Ammon's horn (tissue), 1 donor: ENCODE results near the gene FASTKD1.
"Not testable (repeated sequence)": the region's sequence is repeated elsewhere in the genome, so short reads cannot be mapped to it uniquely, and the experiment has no call there.

Source experiments
- DNase-seq: peaks from one replicate; pipeline ENCODE4 v3.0.0-alpha.2; 2016; ENCODE audit warnings: low spot score

FASTKD1 gene

DNA sequence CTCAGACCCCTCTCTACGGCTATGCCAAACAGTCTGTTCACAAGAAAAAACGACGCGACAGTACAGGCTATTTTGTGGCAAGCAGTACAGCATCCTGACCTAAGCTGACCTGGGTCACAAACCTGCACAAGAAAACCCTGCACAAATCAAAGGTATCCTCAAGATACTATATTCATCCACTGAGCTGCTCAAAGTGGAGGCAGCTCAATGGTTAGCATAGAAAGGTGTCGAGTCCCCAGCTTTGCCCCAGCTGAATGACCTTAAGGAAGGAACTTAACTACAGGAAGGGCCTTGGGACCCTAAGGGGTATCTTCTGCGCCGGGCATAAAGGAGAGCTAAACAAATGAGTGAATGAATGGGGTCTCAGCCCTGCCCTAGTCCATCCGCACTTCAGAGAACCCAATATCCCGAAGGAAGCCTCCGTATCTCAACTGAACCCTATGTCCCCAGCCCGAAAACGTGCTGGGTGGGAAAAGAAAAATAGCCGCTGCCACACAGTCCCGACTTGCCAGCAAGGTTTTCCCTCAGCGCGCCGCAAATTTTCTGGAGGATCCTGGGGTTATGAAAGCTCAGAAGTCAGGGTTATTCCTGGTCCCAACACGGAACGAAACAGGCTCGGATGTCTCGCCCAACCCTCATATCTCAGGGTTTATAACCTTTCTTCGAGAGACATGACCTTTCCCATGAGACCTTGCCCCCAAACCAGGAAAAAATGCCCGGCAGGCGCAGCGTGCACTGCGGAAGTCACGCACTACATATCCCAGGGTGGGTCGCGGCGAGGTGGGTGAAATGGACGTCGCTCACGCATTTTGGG is at the start of gene FASTKD1:
Gene FASTKD1 (minus strand): TSS at position 706 of the 814 bp plus-strand sequence. CDS start 1,836 bp downstream, outside the sequence.
- DNase-seq = peak; percentile 97

DNA sequence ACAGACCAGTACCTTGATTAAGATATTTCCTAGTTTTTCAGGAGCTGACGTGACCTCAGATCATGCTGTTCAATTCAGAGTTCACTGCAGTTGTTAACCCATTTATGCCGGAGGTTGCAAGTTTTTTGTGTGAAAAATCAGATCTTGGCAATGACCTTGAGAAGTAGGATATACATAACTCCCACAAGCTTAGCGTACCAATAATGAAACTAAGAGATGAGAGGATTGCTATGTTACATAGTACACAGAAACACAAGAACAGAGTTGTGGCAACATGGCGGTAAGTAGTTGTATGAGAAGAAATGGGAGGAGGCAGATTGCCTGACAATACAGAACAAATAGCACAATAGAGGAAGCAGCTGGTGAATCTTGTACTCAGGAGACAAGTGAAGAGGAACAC is 49.6 kb upstream of the FASTKD1 start:
- no peak for DNase-seq

DNA sequence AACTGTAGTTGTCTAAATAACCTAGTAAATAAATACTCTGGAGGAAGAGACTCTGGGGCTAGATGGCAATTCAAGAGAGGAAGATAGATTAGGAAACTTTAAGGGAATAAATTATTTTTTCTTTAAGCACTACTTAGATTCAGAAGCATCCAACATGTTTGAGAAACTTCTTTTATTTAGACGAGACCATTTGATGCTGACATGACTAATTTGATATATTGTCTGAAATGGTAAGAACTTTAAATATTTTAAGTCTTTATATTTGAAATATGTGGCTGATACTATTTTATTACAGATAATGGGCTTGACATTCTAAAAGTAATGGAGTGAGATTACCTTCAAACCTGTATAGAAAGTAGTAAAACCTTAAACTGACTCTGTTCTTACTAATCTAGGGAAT is 46.8 kb upstream of the FASTKD1 start:
- no peak for DNase-seq

GRCh38 chr2:169619946-169620345 is 46.3 kb upstream of the FASTKD1 start:
- no peak for DNase-seq

GRCh38 chr2:169615982-169616381 is 42.3 kb upstream of the FASTKD1 start:
- DNase-seq = not testable (repeated sequence)

GRCh38 chr2:169613876-169614275 is 40.2 kb upstream of the FASTKD1 start:
- no peak for DNase-seq

GRCh38 chr2:169609264-169609663 is 35.6 kb upstream of the FASTKD1 start:
- no peak for DNase-seq

DNA sequence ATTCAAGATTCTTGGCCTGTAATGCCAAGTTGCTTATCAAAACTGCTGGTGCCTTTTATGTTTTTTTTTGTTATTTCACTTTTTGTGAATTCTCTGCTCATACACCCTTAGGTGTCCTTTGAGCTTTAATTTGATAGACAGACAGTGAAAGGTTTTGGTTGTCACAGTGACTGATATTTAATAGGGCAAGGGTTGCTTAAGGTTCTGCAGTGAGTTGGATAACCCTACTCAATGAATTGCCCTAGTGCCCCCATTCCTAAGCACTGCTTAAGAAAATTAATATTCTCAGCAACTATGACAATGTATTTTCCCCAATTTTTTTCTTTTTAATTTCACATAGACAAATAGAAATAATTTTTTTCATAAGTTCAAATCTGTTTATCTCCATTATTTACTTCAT is 25.9 kb upstream of the FASTKD1 start:
- no peak for DNase-seq

GRCh38 chr2:169598982-169599381 is 25.3 kb upstream of the FASTKD1 start:
- DNase-seq = no peak

DNA sequence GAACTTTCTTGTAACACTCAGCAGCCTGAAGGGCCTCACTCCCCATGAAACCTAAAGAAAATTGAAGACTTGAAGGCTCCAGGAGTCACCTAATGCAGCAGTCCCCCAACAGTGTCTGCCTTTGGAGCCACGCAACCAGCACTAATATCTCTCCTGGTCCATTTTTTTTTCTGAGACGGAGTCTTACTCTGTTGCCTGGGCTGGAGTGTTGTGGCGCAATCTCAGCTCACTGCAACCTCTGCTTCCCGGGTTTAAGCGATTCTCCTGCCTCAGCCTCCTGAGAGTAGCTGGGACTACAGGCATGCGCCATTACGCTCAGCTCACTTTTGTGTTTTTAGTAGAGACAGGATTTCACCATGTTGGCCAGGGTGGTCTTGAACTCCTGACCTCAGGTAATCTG is 22.9 kb upstream of the FASTKD1 start:
- DNase-seq = not testable (repeated sequence)

- no peak for DNase-seq
These were observed 17.1 kb upstream of the FASTKD1 start for GRCh38 chr2:169590804-169591203.

DNA sequence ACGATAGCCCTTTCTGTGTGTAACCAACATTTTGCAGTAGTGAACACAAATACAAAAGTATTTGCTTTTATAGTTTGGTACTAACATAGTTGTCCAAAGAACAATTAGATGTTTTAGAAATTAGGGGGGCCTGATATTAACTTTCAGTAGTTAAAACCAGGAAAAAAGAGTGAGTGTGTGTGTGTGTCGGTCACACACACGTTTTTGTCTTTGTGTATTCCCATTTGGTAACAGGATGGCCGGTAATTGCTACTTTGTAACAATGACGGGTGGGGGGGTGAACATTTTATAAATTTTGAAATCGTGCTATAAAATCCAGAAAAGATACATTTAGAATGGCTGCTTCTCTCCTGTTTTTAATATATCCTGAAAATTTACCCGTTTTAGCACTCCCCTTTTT is 12.0 kb upstream of the FASTKD1 start:
- no peak for DNase-seq

- peak; percentile 97 for DNase-seq
These were observed 10.6 kb upstream of the FASTKD1 start, which contains the start of gene PPIG for GRCh38 chr2:169584005-169584877. PPIG (plus strand) TSS chr2:169584351; CDS start chr2:169604042, 19,691 bp downstream.

GRCh38 chr2:169583518-169583917 is 9.9 kb upstream of the FASTKD1 start:
- no peak for DNase-seq

- not testable (repeated sequence) for DNase-seq
These were observed 9.0 kb upstream of the FASTKD1 start for GRCh38 chr2:169582552-169583266.

DNA sequence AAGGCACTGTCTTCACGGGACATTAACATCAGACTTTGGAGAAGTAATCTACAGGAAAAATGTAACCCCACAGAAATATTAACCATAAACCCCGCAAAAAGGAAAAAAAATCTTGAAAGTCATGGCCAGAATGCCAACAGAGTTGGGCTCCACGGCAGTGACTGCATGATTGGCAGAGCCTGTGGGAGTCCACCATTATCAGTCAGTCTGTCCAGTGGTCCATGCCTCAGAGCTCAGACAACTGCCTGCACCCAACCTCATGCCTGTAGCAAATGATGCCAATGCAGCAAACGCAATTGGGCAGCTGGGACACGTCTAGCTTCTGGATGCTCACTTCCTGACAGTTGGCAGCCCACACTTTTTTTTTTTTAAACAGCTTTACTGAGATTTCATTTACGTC is 5.4 kb upstream of the FASTKD1 start:
- no peak for DNase-seq

DNA sequence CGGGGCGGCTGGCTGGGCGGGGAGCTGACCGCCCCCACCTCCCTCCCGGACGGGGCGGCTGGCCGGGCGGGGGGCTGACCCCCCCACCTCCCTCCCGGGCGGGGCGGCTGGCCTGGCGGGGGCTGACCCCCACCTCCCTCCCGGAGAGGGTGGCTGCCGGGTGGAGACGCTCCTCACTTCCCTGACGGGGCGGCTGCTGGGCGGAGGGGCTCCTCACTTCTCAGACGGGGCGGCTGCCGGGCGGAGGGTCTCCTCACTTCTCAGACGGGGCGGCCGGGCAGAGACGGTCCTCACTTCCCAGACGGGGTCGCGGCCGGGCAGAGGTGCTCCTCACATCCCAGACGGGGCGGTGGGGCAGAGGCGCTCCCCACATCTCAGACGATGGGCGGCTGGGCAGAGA is 1.6 kb upstream of the FASTKD1 start:
- not testable (repeated sequence) for DNase-seq

DNA sequence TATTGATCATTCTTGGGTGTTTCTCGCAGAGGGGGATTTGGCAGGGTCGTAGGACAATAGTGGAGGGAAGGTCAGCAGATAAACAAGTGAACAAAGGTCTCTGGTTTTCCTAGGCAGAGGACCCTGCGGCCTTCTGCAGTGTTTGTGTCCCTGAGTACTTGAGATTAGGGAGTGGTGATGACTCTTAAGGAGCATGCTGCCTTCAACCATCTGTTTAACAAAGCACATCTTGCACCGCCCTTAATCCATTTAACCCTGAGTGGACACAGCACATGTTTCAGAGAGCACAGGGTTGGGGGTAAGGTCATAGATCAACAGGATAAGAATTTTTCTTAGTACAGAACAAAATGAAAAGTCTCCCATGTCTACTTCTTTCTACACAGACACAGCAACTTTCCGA is 874 bp upstream of the FASTKD1 start:
- DNase-seq = not testable (repeated sequence)

DNA sequence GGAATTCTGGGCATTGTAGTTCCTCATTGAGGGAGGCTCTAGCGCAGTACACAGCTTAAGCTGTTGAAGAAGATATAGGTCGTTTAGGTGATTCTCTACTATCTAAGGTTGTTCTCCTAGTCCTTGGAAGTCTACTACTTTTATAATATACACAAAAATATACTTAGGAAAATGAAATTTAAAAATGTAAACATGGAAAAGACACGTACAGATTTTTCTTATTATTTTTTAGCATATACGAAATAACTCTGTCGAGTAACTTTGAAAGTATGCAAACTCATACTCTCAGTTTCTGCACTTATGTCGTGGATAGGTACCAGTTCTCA is 272 bp upstream of the FASTKD1 start:
- no peak for DNase-seq

GRCh38 chr2:169572821-169573159 is 875 bp downstream of the FASTKD1 start:
- no peak for DNase-seq

DNA sequence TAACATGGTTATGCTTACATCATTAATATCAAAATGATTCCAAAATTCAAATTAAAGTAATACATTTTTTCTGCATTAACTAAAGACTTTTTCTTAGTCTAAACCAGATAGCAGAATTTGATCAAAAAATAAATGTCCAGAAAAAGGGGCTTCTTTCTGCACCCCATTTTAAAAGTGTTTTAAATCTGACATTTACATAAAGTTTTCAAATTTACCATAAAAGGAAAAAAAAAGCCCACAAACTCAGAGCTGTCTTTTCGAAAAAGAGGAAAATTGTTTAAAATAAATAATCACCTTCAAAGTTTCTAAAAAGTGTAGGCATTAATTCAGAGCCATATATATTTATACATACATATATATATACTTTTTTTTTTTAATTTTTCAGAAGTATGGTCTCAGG is 1.5 kb downstream of the FASTKD1 start:
- no peak for DNase-seq

GRCh38 chr2:169571571-169571970 is 2.1 kb downstream of the FASTKD1 start:
- no peak for DNase-seq

GRCh38 chr2:169570752-169571151 is 2.9 kb downstream of the FASTKD1 start:
- DNase-seq = not testable (repeated sequence)
